G401.6 (cell line): ENCODE results near the gene TMOD2.

ENCODE experiments used
- FAIRE-seq: peaks from 2 replicates; lab custom pipeline; 2012; peaks lifted over from hg19 to GRCh38; lab: Jason Lieb, UNC

The TMOD2 gene

DNA sequence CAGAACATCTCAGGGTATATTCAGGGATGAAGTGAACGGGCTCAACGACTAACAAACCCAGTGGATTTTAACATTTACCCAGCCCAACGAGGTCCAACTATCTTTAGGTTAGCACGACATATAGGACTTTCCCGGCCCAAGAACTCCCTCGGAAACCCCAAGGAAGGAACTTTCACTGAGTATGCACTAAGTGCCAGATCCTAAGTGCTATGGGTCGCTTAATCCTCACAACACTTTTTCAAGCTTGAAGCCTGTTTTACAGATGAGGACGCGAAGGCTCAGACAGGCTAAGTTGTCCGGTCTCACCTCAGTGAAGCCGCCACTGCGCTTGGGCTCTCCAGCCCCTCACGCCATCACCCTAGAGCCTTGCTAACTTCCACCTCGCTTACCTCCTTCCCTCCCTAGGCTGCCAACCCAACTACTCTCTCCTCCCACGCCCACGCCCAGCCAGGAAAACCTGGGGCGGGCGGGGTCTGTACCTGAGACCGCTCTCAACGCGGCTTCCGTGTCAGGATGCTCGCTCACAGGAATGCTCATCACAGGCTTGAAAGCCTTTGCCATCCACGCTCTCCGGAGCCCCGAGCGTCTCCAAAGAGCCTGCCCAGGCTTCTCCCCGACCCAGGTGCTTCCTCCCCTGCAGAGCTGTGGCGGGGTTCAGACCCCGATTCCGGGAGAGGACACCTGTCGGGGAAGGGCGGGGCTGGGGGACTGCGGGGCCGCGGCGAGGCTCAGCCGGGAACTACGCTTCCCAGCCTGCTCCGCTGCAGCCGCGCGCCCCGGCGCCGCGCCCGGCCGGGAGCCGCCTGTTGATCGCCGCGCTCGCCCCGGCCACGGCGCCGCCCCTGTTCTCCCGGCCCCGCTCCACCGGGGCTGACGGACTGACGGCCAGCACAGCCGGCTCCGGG lies at the start of gene TMOD2:
Gene TMOD2 (plus strand): TSS at position 806 of the 905 bp plus-strand sequence. CDS start 14,845 bp downstream, outside the sequence.
- no peak for FAIRE-seq

DNA sequence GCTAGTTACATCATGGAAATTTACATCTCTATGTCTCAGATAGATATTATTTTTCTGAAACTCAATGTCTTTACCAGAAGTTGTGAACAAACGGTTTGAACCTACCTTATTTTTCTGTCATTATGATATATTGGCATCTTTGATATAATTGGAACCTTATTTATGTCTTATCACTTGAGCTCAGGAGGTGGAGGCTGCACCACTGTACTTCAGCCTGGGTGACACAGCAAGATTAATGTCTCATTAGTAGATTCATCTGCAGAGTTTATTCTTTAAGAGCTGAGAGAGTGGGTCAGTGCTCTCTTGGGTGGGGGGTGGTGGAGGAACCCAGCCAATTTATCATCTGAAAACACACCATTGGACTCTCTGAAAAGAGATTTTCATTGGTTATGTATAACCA lies 48.7 kb upstream of the TMOD2 start:
- FAIRE-seq, result no peak

DNA sequence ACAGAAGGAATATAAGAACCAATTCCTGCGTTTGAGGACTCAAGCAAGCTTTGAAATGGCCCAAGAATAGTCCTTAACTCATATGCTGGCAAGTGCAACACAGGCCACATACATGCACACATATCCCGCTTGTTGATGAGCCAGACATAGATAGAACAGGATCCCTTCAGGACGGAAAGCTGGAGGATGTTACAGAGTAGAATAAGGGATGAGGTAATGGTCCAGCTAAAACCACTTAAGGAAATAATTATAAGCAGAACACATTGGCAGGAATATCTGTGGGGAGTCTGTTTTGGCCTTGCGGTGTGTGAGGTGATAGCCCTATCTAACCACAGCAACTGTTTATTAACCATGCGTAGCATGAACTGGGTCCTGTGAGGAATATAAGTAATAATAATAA lies 45.1 kb upstream of the TMOD2 start:
- no peak for FAIRE-seq

DNA sequence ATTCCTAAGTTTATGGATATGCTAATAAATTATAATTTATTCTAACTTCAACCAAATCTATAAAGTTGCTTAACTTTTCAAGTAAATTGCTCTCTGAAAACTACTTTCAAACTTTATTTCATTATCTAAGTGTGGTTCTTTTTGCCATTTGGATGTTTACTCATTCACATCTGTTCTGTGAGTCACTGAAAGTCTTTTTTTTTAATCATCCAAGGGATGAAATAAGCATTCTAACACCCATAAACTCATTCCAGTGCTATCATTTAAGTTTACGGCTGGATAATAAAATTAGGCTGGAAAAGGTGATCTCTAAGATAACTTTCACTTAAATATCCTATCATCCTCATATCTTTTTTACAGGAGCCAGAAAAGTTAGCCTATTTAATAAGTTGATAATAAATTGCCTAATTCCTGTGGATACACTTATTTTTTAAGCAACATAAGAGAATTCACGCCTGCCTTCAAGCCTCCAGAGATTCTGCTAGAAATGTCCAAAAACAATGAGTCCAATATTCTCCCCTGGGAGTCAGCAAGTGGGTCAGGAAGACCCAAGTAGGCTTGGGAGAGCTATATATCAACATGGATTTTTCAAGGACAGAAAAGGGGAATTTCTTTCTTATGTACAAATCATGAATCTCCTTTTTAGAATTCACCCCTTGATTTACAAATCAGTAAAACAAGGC lies 44.3 kb upstream of the TMOD2 start:
- no peak for FAIRE-seq

DNA sequence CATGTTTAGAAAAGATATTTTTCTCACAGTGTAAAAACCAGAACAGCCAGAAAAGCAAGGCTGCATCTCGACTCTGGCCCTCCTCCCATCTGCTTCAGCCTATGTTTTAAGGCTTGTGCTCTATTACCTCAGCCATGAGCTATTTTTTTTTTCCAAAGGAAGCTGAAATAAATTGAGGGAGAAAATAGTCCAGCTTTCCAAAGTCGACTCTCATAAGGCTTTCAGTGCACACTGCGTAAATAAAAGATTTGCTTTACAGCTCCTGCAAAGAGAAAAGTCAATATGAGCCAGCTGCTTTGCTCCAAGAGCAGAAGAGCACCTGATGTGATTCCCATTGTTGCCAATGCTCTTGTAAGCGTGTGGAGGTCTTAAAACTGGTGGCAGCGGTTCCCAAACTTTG lies 43.4 kb upstream of the TMOD2 start:
- no peak for FAIRE-seq

DNA sequence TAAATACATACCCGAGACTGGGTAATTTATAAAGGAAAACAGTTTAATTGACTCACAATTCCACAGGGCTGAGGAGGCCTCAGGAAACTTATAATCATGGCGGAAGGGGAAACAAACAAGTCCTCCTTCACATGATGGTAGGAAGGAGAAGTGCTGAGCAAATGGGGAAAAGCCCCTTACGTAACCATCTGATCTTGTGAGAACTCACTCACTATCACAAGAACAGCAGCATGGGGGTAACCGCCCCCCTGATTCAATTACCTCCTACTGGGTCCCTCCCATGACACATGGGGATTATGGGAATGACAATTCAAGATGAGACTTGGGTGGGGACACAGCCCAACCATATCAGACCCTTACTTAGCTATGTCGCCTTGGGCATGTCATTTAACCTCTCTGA lies 42.4 kb upstream of the TMOD2 start:
- no peak for FAIRE-seq

DNA sequence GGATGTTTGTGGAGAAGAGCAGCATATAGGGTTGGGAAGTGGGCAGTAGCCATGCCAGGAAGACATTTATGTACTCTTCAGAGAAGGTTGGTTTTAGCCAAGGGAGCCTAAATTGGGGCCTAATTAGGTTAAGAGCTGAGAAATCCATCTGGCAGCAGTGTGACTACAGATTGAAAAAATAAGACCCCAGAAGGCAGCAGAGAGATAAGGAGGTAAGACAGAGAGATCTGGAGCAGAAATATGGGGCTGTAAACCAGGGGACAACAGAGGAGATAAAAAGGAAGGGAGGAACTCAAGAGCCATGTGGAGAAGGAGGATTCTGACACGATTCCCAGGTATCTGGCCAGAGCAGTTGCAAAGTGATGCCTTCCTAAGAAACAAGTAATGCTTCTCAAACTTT lies 37.2 kb upstream of the TMOD2 start:
- no peak for FAIRE-seq

DNA sequence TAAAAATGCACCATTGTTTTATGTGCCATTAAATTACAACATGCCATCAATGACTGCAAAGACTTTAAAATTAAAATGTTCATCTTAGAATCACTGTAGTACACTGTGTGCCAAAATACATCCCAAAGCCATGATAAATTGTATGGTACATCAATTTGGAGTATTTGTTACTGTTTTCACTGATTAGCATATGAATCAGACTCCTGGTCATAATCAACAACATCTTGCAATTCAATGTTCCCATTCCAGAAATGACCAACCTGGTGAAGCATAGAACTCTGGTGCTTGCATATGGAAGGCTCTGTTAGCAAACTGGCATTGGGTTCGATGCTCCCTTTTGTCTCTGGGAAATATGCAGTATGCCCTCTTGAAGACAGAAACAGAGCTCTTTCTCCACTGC lies 36.5 kb upstream of the TMOD2 start:
- no peak for FAIRE-seq

DNA sequence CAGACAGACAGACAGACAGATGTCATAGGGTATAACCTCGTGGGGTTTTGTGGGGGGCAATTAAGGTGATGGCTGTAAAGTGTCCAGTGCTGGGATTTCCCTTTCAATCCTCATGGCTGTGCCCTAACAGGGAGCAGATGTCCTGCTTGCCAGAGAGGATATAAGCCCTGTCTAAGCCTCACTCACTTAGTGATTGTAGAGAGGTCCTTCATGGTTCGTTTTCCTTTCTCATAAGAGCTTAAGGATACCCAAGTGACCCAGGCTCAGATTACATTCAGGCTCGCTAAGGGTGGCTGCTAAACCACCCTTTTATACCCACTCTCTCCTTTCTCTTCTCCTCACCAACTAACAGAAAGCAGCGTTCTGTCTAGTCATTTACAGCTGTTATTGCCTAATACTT lies 33.2 kb upstream of the TMOD2 start:
- no peak for FAIRE-seq

DNA sequence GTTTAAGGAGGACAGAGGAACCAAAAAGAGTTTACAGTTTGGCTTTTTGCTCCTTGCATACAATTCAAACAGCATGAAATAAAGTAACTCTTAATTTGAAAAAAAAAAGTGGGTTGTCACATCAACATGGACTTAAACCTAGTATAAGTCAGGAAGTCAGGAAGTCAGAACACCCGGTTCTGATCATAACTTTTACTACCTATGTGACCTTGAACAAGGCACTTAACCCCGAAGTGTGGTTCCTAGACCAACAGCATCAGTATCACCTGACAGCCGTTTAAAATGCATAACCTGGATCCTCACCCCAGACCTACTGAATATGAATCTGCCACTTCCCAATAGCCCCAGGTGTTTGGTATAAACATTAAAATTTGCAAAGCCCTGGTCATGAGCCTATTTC lies 32.7 kb upstream of the TMOD2 start:
- FAIRE-seq, result no peak

DNA sequence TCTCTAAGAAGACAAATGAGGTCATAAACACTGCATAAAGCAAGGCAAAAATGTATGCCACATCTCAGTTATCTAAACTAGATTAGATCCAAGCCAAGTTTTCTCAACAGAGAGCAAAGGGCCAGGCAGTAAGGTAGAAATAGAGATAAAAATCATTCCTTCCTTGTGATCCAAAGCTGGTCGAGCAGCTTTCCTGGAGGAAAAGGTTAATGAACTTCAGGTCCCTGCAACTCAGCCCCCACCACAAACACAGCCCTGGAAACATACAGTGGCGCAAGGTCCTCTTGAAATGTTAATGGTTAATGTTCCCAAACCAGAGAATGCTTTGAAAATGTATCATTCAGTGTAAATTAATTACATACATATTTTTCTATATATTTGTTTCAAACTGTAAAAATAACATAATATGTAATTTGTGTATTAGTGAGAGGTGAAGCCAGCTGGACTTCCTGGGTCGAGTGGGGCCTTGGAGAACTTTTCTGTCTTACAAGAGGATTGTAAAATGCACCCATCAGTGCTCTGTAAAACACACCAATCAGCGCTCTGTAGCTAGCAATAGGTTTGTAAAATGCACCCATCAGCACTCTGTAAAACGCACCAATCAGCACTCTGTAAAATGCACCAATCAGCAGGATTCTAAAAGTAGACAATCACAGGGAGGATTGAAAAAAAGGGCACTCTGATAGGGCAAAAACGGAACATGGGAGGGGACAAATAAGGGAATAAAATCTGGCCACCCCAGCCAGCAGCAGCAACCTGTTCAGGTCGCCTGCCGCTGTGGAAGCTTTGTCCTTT lies 31.0 kb upstream of the TMOD2 start:
- no peak for FAIRE-seq

DNA sequence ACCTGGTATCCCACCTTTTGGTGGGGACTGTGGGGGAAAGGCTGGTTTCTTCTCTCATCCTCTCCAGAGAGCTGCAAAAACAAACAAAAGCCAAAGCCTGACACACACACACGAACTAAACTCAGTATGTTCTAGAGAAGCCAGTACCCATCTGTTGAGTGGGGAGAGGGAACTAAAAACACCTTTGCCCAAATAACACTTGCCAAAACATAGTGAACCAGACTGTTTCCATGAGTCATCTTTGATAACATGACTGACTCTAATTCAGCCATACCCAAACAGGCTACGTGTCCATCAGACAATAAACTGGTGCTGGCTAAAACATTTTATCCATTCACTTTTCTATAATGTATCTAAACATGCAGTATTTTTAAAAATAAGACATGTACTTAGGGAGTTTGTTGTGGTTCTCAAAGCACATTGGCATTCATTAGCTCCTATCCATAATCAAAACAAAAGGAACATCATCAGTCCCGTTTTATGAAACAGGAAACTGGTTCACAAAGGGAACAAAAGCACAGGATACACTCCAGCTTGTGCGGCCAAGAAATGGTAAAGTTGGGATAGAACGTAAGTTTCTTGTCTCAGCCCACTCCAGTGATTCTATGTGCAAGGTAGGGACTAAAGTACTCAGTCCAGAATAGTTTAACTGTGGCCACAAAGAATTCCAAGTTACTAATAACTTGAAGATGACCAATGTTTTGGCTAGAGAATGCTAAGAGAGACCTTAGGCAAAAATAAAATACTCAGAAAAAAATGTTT lies 30.0 kb upstream of the TMOD2 start:
- FAIRE-seq, result no peak

DNA sequence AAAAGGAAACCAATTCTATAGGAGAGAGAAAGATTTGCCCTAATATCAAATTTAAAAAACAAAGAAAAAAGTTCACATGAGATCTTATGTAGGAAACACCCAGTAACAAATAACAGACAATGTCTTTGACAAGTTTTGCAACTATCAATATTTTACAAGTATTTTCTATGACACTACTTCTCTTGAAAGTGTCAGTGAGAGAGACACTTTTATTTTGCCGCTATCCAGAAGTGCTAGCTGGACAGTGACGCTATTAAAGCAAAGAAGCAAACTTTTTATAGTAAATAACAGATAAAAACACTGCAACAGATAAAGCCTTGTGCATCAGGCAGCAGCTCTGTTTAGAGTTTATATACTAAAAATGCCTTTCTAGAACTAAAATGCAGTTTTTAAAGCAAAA lies 27.2 kb upstream of the TMOD2 start:
- FAIRE-seq, result no peak

DNA sequence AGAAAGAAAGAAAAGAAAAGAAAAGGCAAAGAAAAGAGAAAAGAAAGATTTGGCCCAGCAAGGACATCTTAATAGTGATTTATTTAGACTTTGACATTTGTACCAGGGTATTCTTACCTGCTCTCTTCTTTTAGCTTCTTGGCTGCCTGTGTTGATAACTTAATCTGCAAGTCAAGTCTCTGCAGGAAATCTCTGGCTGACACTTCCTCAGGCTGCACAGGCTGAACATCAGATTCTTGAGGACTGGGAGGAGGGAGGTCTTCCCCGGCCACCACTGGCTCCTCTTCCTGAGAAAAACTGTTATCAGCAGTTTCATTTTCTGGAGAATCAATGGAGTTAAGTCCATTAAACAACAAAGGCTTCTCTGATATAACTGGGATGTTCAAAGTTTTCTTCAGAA lies 26.7 kb upstream of the TMOD2 start:
- FAIRE-seq, result no peak

DNA sequence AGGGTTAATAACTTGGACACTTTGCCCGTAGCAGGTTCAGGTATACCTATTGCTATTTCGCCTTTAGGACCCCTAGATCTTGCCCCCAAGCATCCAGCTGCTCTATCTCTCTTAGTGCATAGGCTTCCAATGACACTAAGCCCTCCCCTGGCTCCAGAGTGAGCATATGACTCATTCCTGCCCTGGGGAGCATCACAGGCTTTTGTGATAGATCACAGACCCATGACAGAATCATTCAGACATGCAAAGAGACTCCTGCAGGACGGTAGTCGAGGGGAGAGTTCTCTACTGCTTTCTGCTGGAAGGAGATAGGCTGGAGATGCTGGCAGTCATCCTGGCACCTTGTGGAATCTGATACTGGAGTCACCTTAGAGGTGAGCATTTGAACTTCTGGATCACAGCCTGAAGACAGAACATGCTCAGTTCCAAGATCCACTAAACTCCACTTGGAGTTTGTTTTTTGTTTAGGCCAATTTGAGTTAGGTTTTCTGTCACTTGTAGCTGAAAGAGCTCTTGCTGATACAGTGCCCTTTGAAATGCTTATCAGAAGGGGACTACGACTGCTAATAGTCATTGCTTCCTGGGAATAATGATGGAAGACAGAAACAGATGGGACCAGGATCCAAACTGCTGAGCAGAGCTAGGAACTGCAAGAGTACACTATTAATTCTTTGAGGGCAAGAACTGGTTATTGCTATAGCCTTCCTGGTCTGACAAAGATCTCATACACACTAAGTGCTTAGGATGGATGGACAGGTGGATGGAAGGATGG lies 24.9 kb upstream of the TMOD2 start:
- FAIRE-seq, result no peak

DNA sequence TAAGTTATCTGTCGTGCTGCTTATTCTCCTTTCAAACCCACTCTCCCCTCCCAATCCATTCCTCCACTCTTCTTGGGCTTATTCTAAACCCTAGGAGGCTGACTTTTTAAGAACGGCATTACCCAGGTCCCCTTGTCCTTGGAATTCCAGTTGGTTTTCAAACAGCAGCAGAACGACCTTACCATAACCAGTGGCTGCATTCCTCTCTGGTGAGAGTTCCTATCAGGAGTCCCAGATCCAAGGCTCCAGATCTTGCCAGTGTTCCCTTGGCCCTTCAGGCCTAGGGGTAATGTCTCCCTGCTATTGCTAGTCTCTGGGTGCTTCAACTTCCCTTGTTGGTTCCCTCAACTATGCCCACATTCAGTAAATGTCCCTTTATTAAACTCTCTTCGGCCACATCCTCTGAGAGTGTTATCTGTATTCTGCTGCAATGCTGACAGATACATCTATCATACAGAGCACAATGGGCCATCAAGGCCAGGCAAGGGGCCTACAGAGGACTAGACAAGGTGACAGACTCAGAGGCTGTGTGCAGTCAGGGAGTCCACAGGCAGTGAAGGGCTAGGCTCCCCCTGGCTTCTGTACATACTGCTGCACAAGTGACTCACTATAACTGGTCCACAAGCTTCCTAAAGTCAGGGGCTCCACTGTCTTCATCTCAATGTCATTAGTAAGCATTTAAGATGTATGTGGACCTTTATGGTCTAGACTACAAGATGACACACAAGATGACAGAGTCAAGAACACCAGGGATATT lies 24.1 kb upstream of the TMOD2 start:
- FAIRE-seq, result no peak

DNA sequence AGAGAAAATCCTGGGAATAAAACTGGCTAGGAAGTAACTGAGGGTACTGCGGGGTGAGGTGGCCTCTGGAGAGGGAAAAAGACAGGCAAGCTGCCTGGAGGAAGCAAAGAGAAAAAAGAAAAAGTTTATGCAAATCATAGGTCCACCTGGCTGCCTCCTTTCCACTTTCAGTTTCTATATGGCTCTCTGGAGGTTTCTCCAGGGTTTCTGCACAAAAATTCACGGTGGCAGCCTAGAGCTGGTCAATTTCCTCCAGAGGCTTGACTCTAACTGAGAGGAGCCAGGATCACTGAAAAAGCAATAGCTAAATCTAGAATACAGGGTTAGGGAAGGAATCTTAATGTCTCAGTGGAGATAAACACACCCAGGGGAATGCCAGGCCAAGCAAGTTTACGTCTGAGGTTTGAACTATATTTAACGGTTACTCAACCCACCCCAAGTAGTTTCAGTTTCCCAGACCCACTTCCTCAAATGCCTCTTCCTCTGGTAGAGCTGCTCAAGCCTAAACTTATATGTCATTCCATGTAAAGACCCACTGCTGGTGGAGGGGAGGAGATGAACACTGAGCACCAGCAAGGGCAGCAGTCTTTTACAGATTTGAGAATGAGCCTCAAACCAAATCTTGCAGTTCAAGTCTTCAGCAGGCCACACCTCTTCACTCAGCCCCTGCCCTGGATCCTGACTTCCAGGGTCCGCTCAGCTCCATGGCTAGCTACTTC lies 19.7 kb upstream of the TMOD2 start:
- FAIRE-seq, result no peak

DNA sequence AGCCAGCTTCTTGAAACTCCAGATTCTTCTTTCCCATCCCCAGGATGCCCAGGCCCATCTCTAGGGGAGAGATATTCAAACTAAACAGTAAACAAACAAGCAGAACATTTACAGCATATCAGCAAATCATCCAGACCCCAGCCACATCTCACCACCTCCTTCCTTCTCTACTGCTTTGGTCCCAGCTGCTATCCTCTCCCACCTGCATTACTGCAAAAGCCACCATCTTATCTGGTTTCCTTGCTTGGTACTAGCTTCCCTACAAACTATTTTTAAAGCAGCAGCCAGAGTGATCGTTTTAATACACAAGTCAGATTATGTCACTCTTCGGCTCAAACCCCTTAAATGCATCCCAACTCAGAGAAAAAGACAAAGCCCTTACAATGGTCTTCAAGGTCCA lies 18.8 kb upstream of the TMOD2 start:
- FAIRE-seq, result no peak

DNA sequence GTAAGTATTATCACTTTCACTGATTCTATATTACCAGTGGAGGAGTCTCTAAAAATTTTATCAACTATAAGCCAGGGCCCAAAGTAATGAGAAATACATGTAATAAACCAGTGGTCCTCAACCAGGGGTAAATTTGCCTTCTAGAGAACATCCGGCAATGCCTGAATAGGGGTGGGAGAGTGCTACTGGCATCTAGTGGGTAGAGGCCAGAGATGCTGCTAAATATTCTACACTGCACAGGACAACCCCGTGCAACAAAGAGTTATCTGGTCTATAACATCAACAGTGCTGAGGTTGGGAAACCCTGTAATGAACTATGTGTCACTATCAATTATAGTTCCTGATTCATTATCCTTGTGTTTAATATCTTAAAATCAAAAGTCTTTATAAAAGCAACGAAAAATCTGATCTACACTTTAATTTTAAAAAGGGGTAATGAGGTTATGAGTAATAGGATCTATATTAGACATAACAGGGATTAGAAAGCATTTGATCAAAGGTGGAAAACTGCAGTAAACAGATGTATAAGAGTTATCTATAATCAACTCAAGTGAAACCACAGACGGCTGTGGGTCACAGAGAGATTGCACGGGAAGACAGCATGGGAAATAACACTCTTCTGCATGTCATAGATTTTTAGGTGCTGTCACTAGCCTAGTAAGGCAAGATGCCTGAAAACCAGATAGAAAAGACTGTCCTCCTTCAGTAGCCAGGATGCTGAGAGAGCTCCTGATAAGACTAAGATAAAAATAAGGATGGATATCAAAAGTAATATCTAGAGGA lies 16.0 kb upstream of the TMOD2 start:
- no peak for FAIRE-seq
